Measurements from ENCODE around the gene CCDC70. TPM values are rescaled to one million over a fixed set of nuclear protein-coding genes. Genes with fewer than 3 reads are reported as not detected.

CCDC70 gene
- total RNA-seq, 4 donors from 2014 or later, result not detected

- H3K4me1 ChIP-seq, result no peaks in the 10 kb centered on the region
- intact Hi-C loops (cut with DNase I), result loop anchor here (2.0 kb wide), 1 partner anchor 53 kb away; no protein-coding TSS in a partner anchor
- no peak for TF ChIP-seq EP300 (IDR thresholded peaks at IDR 0.05)
- no peak for TF ChIP-seq POLR2AphosphoS5 (IDR thresholded peaks at IDR 0.05)
- no peak for TF ChIP-seq CTCF (IDR thresholded peaks at IDR 0.05)
- no peak for TF ChIP-seq POLR2A (IDR thresholded peaks at IDR 0.05; ENCODE audit: low read depth)
- 64% methylated on average over 2 of the region's 2 CpGs for WGBS
- H3K27ac ChIP-seq (replicated peaks in 1 of 4), result no peak overlapping the region
- DNase-seq (ENCODE audit: extremely low spot score), result no peak
- no peaks in the 10 kb centered on the region for H3K9me3 ChIP-seq
- H3K27me3 ChIP-seq, result no peaks in the 10 kb centered on the region
- no peak overlapping the region for H3K4me3 ChIP-seq
- H3K36me3 ChIP-seq, result no peaks in the 10 kb centered on the region
Observed at GRCh38 chr13:51887468-51887867, 25.7 kb downstream of the CCDC70 start.

- TF ChIP-seq POLR2A (IDR thresholded peaks at IDR 0.05; ENCODE audit: low read depth), result no peak
- TF ChIP-seq EP300 (IDR thresholded peaks at IDR 0.05), result no peak
- TF ChIP-seq POLR2AphosphoS5 (IDR thresholded peaks at IDR 0.05), result no peak
- TF ChIP-seq CTCF (IDR thresholded peaks at IDR 0.05), result no peak
- Histone ChIP-seq H3K36me3 (no peaks in the 10 kb centered on the region), H3K4me1 (no peaks in the 10 kb centered on the region), H3K9me3 (no peaks in the 10 kb centered on the region), H3K4me3 (no peak overlapping the region), H3K27me3 (no peaks in the 10 kb centered on the region), H3K27ac (replicated peaks in 1 of 4) (no peak overlapping the region)
- WGBS, result 77% methylated on average over 3 of the region's 3 CpGs
- DNase-seq (ENCODE audit: extremely low spot score), result no peak
- intact Hi-C loops (cut with DNase I), result no loop called here
Observed at GRCh38 chr13:51892657-51893056, 30.9 kb downstream of the CCDC70 start.

- no peak for TF ChIP-seq POLR2A (IDR thresholded peaks at IDR 0.05; ENCODE audit: low read depth)
- no peak for TF ChIP-seq EP300 (IDR thresholded peaks at IDR 0.05)
- no peak for TF ChIP-seq POLR2AphosphoS5 (IDR thresholded peaks at IDR 0.05)
- TF ChIP-seq CTCF (IDR thresholded peaks at IDR 0.05), result no peak
- DNase-seq (ENCODE audit: extremely low spot score), result no peak
- WGBS, result 98% methylated on average over 4 of the region's 4 CpGs
Observed at GRCh38 chr13:51894239-51894638, 32.5 kb downstream of the CCDC70 start.

GRCh38 chr13:51895906-51896888, 34.4 kb downstream of the CCDC70 start:
- TF ChIP-seq CTCF (IDR thresholded peaks at IDR 0.05), result peak; percentile 55 to 62 (median 56)
- TF ChIP-seq POLR2A (IDR thresholded peaks at IDR 0.05; ENCODE audit: low read depth), result no peak
- no peak for DNase-seq (ENCODE audit: extremely low spot score)
- no peaks in the 10 kb centered on the region for H3K27me3 ChIP-seq
- H3K4me3 ChIP-seq, result no peak overlapping the region
- no peaks in the 10 kb centered on the region for H3K9me3 ChIP-seq
- H3K4me1 ChIP-seq, result no peaks in the 10 kb centered on the region
- WGBS, result 45% methylated on average over 7 of the region's 9 CpGs
- H3K36me3 ChIP-seq, result no peaks in the 10 kb centered on the region
- H3K27ac ChIP-seq (replicated peaks in 1 of 4), result no peak overlapping the region
- intact Hi-C loops (cut with DNase I), result loop anchor here (2.0 kb wide), 1 partner anchor 233 kb away; the partner anchor contains the start of gene NEK5

More at GRCh38 chr13:51894239-51894638, 32.5 kb downstream of the CCDC70 start:
- Histone ChIP-seq H3K4me3 (no peak overlapping the region), H3K9me3 (no peaks in the 10 kb centered on the region), H3K27me3 (no peaks in the 10 kb centered on the region), H3K36me3 (no peaks in the 10 kb centered on the region), H3K4me1 (no peaks in the 10 kb centered on the region), H3K27ac (replicated peaks in 1 of 4) (no peak overlapping the region)
- intact Hi-C loops (cut with DNase I), result no loop called here
